GM12878 (cell line): ENCODE results near the gene AKR1A1. TPM values are rescaled to one million over a fixed set of nuclear protein-coding genes. Genes with fewer than 3 reads are reported as not detected.

Source experiments
- ATAC-seq: fragments of 200-7000 bp; cut with Tn5 transposase; 3 replicates; pipeline ENCODE4 v1.9.1; 2020; ENCODE audit warnings: mild to moderate bottlenecking, moderate library complexity
- BruUV-seq: library from RNA; stranded (reverse); fragments of 400-500 nt; replicated peaks from 2 replicates; lab custom pipeline; 2021; lab: Mats Ljungman, UMichigan
- CTCF ChIA-PET: fragments of 300-600 bp; sonication (Branson Sonifier 250); formaldehyde crosslinking; extraction: SDS; loops from one replicate; lab custom pipeline; 2021; ENCODE audit warnings: inconsistent platforms; lab: Yijun Ruan, JAX
- POLR2A ChIA-PET: fragments of 350-600 bp; formaldehyde crosslinking; extraction: SDS; loops from one replicate; lab custom pipeline; 2021; ENCODE audit warnings: inconsistent platforms; lab: Charles Lee
- RAD21 ChIA-PET: fragments of 300-600 bp; sonication (Branson Sonifier 250); formaldehyde crosslinking; loops from one replicate; lab custom pipeline; 2023; ENCODE audit warnings: antibody characterized with exemption; ENCODE audit not compliant: unreplicated experiment; lab: Charles Lee
- SMC1A ChIA-PET: fragments of 300-600 bp; sonication (Branson Sonifier 250); formaldehyde crosslinking; loops from one replicate; lab custom pipeline; 2023; ENCODE audit not compliant: unreplicated experiment, uncharacterized antibody; lab: Charles Lee
- DNase-seq: peaks from one replicate; pipeline ENCODE4 v3.0.0-alpha.2; 2011; ENCODE audit warnings: low read depth, low spot score
- FAIRE-seq: peaks from 3 replicates; lab custom pipeline; 2011; peaks lifted over from hg19 to GRCh38; lab: Jason Lieb, UNC
- H2AFZ ChIP-seq: 2 replicates; pipeline ENCODE4 v1.6.0; 2011; ENCODE audit warnings: low read depth, low read length, control low read depth; ENCODE audit not compliant: control insufficient read depth
- H3K27ac ChIP-seq: 2 replicates; pipeline ENCODE4 v1.5.1; 2011; ENCODE audit warnings: control low read depth; ENCODE audit not compliant: control insufficient read depth, insufficient read depth
- H3K27me3 ChIP-seq, 2 experiments: replicated peaks in 1 of 2; 2 replicates each; pipeline versions ENCODE4 v1.6.0 to v1.6.1; 2011; ENCODE audit warnings: low read length in 1 of 2; ENCODE audit not compliant: control insufficient read depth in 2 of 2, insufficient read depth in 2 of 2
- H3K36me3 ChIP-seq, 2 experiments: 2 replicates each; pipeline ENCODE4 v1.5.1; 2011; ENCODE audit warnings: low read length in 1 of 2; ENCODE audit not compliant: control insufficient read depth in 2 of 2, insufficient read depth in 2 of 2
- H3K4me1 ChIP-seq: 2 replicates; pipeline ENCODE4 v1.6.1; 2011; ENCODE audit warnings: mild to moderate bottlenecking, low read length, moderate library complexity, mixed read lengths; ENCODE audit not compliant: control insufficient read depth, insufficient read depth
- H3K4me2 ChIP-seq: 2 replicates; pipeline ENCODE4 v1.6.0; 2011; ENCODE audit warnings: control low read depth; ENCODE audit not compliant: control insufficient read depth, insufficient read depth
- H3K4me3 ChIP-seq: fragments of 200-600 bp; sonication (generic); 2 replicates; pipeline ENCODE4 v1.5.1; 2016
- H3K79me2 ChIP-seq: 2 replicates; pipeline ENCODE4 v1.6.0; 2011; ENCODE audit warnings: low read length; ENCODE audit not compliant: control insufficient read depth, insufficient read depth
- H3K9ac ChIP-seq: 2 replicates; pipeline ENCODE4 v1.8.0; 2011; ENCODE audit warnings: low read length, control low read depth, mixed read lengths; ENCODE audit not compliant: control insufficient read depth, insufficient read depth
- H3K9me3 ChIP-seq: replicated peaks from 3 replicates; pipeline ENCODE4 v1.5.1; 2011; ENCODE audit warnings: mild to moderate bottlenecking, low read length; ENCODE audit not compliant: control insufficient read depth, insufficient read depth
- H4K20me1 ChIP-seq: 2 replicates; pipeline ENCODE4 v1.6.0; 2011; ENCODE audit not compliant: control insufficient read depth, insufficient read depth
- BHLHE40 ChIP-seq, 2 experiments: fragments of 450-650 bp in 1 of 2; IDR thresholded peaks; 2 replicates each; pipeline ENCODE4 v1.6.1; 2011 to 2017; ENCODE audit warnings: low read depth in 2 of 2, borderline replicate concordance in 1 of 2, improper control_type of control experiment in 1 of 2, low read length in 1 of 2, mild to moderate bottlenecking in 1 of 2
- DPF2 ChIP-seq: fragments of 450-650 bp; IDR thresholded peaks from 2 replicates; pipeline ENCODE4 v1.6.1; 2017; ENCODE audit warnings: mild to moderate bottlenecking
- EGR1 ChIP-seq, 2 experiments: IDR thresholded peaks; 1 replicate in 1 of 2; 2 replicates in 1 of 2; pipeline ENCODE4 v1.6.1; 2011 to 2012; ENCODE audit warnings: low read depth in 2 of 2, low read length in 2 of 2, borderline replicate concordance in 1 of 2, mild to moderate bottlenecking in 1 of 2, moderate library complexity in 1 of 2
- MEF2A ChIP-seq: IDR thresholded peaks from 2 replicates; pipeline ENCODE4 v1.6.1; 2011; ENCODE audit warnings: low read depth, mild to moderate bottlenecking, low read length, moderate library complexity; ENCODE audit not compliant: insufficient read depth
- MEF2B ChIP-seq: fragments of 450-650 bp; IDR thresholded peaks from 2 replicates; pipeline ENCODE4 v1.6.1; 2018; ENCODE audit warnings: mild to moderate bottlenecking, moderate library complexity; ENCODE audit not compliant: partially characterized antibody, poor library complexity, severe bottlenecking
- NFIC ChIP-seq: IDR thresholded peaks from 2 replicates; pipeline ENCODE4 v1.6.1; 2012; ENCODE audit warnings: low read depth, mild to moderate bottlenecking, inconsistent platforms, low read length, moderate library complexity
- SPI1 ChIP-seq: IDR thresholded peaks from 2 replicates; pipeline ENCODE4 v1.6.1; 2011; ENCODE audit warnings: low read depth, mild to moderate bottlenecking, low read length, moderate library complexity, borderline replicate concordance; ENCODE audit not compliant: insufficient read depth
- STAT1 ChIP-seq: fragments of 450-650 bp; conservative IDR thresholded peaks from 2 replicates; pipeline ENCODE4 v1.6.1; 2014; ENCODE audit warnings: antibody characterized with exemption, mild to moderate bottlenecking
- YBX1 ChIP-seq: fragments of 450-650 bp; IDR thresholded peaks from 2 replicates; pipeline ENCODE4 v1.6.1; 2016; ENCODE audit warnings: antibody characterized with exemption
- WGBS: methylation state at CpG from one replicate; pipeline ENCODE4 v1.1.6; 2016; ENCODE audit warnings: low lambda C conversion rate; ENCODE audit not compliant: insufficient replicate concordance, insufficient coverage; ENCODE audit errors: missing lambda C conversion rate; 5-methylcytosine and 5-hydroxymethylcytosine counted together
- in situ Hi-C: fragments of 300-500 bp; cut with MboI; formaldehyde crosslinking; loops from 9 replicates; pipeline ENCODE4 v1.14.3; 2018; ENCODE audit warnings: mixed read lengths
- intact Hi-C: fragments of 100-400 bp; cut with micrococcal nuclease; formaldehyde crosslinking; loops from one replicate; pipeline ENCODE4 v1.14.2; 2022; ENCODE audit not compliant: unreplicated experiment
- polyA plus RNA-seq, 11 experiments: library from polyadenylated mRNA; depleted of rRNA in 4 of 11; unstranded in 6 of 11; stranded (reverse) in 5 of 11; fragments of >200 nt; fragmentation: Nextera tagmentation in 4 of 11; fragmentation: Illumina TruSeq in 1 of 11; extraction: Ambion mirVana in 4 of 11; extraction: Trizol in 1 of 11; gene quantifications; 1 replicate in 1 of 11; 2 replicates in 10 of 11; pipeline versions ENCODE4 v1.2.1 to v1.2.3, GENCODE V29; 2011 to 2016; ENCODE audit warnings: inconsistent platforms in 2 of 11, missing spikeins in 2 of 11, low read depth in 1 of 11
- total RNA-seq, 4 experiments: library from RNA; depleted of rRNA in 3 of 4; stranded (reverse); fragments of >200 nt in 3 of 4; fragmentation: Illumina TruSeq in 1 of 4; extraction: Trizol in 1 of 4; gene quantifications; 2 replicates each; pipeline versions ENCODE4 v1.2.1 to v1.2.3, GENCODE V29; 2013 to 2021
- TF ChIP-seq, protein P1 (sequence below): fragments of 450-650 bp; IDR thresholded peaks from 2 replicates; pipeline ENCODE4 v1.6.1; 2014; ENCODE audit warnings: mild to moderate bottlenecking
- TF ChIP-seq, protein P2 (sequence below): IDR thresholded peaks from 2 replicates; pipeline ENCODE4 v1.6.1; 2012; ENCODE audit warnings: low read depth, low read length, improper control_type of control experiment
- TF ChIP-seq, protein P3 (sequence below): fragments of 450-650 bp; IDR thresholded peaks from 2 replicates; pipeline ENCODE4 v1.6.1; 2017; ENCODE audit warnings: mild to moderate bottlenecking
- TF ChIP-seq, protein P4 (sequence below): IDR thresholded peaks from 2 replicates; pipeline ENCODE4 v1.6.1; 2012; ENCODE audit warnings: low read length, inconsistent platforms
- TF ChIP-seq, protein P5 (sequence below): fragments of 450-650 bp; IDR thresholded peaks from 2 replicates; pipeline ENCODE4 v1.6.1; 2016; ENCODE audit warnings: mild to moderate bottlenecking

AKR1A1 gene
- total and polyA plus RNA-seq, 10 of the 15 experiments (the other 5 are each of a cell fraction or from before 2014, with no cell fraction given) = 187 to 335 (median 241) TPM

DNA sequence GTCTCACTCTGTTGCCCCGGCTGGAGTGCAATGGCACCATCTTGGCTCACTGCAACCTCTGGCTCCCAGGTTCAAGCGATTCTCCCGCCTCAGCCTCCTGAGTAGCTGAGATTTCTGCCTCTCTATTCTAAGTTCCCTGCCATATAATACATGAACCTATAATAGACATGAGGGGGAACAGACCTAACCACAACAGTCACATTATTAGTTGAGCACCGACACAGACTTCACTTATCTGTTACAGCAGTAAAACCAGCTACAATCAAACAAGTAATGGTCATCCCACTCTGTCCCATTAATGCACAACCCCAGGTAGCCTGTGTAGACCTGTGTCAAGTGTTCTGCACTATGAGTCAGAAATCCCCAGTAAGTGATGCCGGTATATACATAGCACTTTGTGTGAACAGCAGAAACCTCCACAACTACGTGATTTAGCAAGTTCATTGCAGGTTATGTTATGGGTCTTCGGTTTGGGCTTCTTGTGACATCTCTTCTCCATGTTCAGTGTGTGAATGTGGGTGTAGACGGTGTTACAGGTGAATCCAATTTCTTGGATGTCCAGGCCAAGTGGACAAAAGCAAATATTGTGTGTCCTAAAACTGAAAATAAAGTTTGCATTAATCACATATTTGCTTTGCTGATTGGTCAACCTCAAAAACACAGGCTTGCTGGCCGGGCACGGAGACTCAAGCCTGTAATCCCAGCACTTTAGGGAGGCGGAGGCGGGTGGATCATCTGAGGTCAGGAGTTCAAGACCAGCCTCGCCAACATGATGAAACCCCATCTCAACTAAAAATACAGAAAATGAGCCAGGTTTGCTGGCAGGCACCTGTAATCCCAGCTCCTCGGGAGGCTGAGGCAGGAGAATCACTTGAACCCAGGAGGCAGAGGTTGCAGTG, 46.9 kb upstream of the AKR1A1 start:
- H3K27me3 ChIP-seq = no peaks in the 10 kb centered on the region
- ChIA-PET CTCF (interaction anchor here (0.6 to 7.4 kb wide), 5 partner anchors 8 to 110 kb away, joined by 3 to 84 read pairs (median 5); no protein-coding TSS in a partner anchor), RAD21 (interaction anchor here (0.7 to 4.8 kb wide), 2 partner anchors 16 to 695 kb away, joined by 5 to 42 read pairs; partner anchors contain the start of genes BTBD19 and PRDX1), POLR2A (interaction anchor here (0.6 to 1.7 kb wide), 4 partner anchors 18 to 687 kb away, joined by 3 to 6 read pairs (median 4); partner anchors contain the start of gene PRDX1), SMC1A (interaction anchor here (1.1 kb wide), 2 partner anchors 27 to 65 kb away, joined by 3 to 4 read pairs; no protein-coding TSS in a partner anchor)
- 56% methylated on average over 14 of the region's 14 CpGs for WGBS
- H2AFZ ChIP-seq = no peak overlapping the region
- no peak overlapping the region for H3K9ac ChIP-seq
- in situ Hi-C loops = no loop called here
- peak overlapping the region; percentile 21; the same call in 1 of the 2 replicates for H3K4me2 ChIP-seq
- H3K36me3 ChIP-seq = peaks cover 0 to 6% of the 10 kb centered on the region in 2 experiments; a peak in 2 of 4 replicates
- intact Hi-C loops = loop anchor here (5.0 kb wide), 2 partner anchors 49 to 184 kb away; partner anchors contain the start of genes AKR1A1, GPBP1L1 and TMEM69
- H3K27ac ChIP-seq = peak overlapping the region; percentile 3; the same call in 1 of the 2 replicates
- ATAC-seq (no peak), DNase-seq (no peak), FAIRE-seq (peak; percentile 38)
- peaks cover 9% of the 10 kb centered on the region for H3K79me2 ChIP-seq
- no peaks in the 10 kb centered on the region for H3K9me3 ChIP-seq
- no TSS peak for BruUV-seq
- H4K20me1 ChIP-seq = no peaks in the 10 kb centered on the region
- H3K4me3 ChIP-seq = no peak overlapping the region
- peaks cover 15% of the 10 kb centered on the region for H3K4me1 ChIP-seq
- TF ChIP-seq SPI1 (0 out of 2 replicates have a peak, but pooled peaks have one; percentile 5), BHLHE40 (IDR thresholded peaks at IDR 0.05; ENCODE audit: borderline replicate concordance in 1 of 2, low read depth in 2 of 2, low read length in 1 of 2) (no peak), STAT1 (no peak), MEF2B (peak; percentile 24), DPF2 (0 out of 2 replicates have a peak, but pooled peaks have one; percentile 27), MEF2A (0 out of 2 replicates have a peak, but pooled peaks have one; percentile 34), EGR1 (IDR thresholded peaks at IDR 0.05; ENCODE audit: borderline replicate concordance in 1 of 2, low read depth in 2 of 2, low read length in 2 of 2) (no peak), YBX1 (no peak), NFIC (0 out of 2 replicates have a peak, but pooled peaks have one; percentile 18)
- TF ChIP-seq, protein P1, sequence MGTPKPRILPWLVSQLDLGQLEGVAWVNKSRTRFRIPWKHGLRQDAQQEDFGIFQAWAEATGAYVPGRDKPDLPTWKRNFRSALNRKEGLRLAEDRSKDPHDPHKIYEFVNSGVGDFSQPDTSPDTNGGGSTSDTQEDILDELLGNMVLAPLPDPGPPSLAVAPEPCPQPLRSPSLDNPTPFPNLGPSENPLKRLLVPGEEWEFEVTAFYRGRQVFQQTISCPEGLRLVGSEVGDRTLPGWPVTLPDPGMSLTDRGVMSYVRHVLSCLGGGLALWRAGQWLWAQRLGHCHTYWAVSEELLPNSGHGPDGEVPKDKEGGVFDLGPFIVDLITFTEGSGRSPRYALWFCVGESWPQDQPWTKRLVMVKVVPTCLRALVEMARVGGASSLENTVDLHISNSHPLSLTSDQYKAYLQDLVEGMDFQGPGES = no peak
- TF ChIP-seq, protein P2, sequence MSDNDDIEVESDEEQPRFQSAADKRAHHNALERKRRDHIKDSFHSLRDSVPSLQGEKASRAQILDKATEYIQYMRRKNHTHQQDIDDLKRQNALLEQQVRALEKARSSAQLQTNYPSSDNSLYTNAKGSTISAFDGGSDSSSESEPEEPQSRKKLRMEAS = no peak
- TF ChIP-seq, protein P3, sequence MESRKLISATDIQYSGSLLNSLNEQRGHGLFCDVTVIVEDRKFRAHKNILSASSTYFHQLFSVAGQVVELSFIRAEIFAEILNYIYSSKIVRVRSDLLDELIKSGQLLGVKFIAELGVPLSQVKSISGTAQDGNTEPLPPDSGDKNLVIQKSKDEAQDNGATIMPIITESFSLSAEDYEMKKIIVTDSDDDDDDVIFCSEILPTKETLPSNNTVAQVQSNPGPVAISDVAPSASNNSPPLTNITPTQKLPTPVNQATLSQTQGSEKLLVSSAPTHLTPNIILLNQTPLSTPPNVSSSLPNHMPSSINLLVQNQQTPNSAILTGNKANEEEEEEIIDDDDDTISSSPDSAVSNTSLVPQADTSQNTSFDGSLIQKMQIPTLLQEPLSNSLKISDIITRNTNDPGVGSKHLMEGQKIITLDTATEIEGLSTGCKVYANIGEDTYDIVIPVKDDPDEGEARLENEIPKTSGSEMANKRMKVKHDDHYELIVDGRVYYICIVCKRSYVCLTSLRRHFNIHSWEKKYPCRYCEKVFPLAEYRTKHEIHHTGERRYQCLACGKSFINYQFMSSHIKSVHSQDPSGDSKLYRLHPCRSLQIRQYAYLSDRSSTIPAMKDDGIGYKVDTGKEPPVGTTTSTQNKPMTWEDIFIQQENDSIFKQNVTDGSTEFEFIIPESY = no peak
- TF ChIP-seq, protein P4, sequence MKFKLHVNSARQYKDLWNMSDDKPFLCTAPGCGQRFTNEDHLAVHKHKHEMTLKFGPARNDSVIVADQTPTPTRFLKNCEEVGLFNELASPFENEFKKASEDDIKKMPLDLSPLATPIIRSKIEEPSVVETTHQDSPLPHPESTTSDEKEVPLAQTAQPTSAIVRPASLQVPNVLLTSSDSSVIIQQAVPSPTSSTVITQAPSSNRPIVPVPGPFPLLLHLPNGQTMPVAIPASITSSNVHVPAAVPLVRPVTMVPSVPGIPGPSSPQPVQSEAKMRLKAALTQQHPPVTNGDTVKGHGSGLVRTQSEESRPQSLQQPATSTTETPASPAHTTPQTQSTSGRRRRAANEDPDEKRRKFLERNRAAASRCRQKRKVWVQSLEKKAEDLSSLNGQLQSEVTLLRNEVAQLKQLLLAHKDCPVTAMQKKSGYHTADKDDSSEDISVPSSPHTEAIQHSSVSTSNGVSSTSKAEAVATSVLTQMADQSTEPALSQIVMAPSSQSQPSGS = 0 out of 2 replicates have a peak, but pooled peaks have one; percentile 22
- TF ChIP-seq, protein P5, sequence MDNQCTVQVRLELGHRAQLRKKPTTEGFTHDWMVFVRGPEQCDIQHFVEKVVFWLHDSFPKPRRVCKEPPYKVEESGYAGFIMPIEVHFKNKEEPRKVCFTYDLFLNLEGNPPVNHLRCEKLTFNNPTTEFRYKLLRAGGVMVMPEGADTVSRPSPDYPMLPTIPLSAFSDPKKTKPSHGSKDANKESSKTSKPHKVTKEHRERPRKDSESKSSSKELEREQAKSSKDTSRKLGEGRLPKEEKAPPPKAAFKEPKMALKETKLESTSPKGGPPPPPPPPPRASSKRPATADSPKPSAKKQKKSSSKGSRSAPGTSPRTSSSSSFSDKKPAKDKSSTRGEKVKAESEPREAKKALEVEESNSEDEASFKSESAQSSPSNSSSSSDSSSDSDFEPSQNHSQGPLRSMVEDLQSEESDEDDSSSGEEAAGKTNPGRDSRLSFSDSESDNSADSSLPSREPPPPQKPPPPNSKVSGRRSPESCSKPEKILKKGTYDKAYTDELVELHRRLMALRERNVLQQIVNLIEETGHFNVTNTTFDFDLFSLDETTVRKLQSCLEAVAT = no peak
